ENCODE results near the gene PPP1R9A. TPM values are rescaled to one million over a fixed set of nuclear protein-coding genes. Genes with fewer than 3 reads are reported as not detected.

PPP1R9A gene
- polyA plus RNA-seq, 3 donors = not detected

- H3K4me1 ChIP-seq (ENCODE audit: control insufficient read depth in 1 of 2, insufficient read depth in 2 of 2, low read length in 2 of 2) = no peaks in the 10 kb centered on the region
- intact Hi-C loops (cut with micrococcal nuclease) = no loop called here
These were observed 372.0 kb downstream of the PPP1R9A start for GRCh38 chr7:95279417-95279816.

GRCh38 chr7:95286096-95286495 is 378.7 kb downstream of the PPP1R9A start:
- DNase-seq = no peak
- H3K79me2 ChIP-seq (ENCODE audit: insufficient read depth, low read length) = no peaks in the 10 kb centered on the region
- H3K27me3 ChIP-seq (ENCODE audit: control insufficient read depth in 2 of 2, insufficient read depth in 2 of 2, low read length in 2 of 2) = no peaks in the 10 kb centered on the region
- no peak overlapping the region for H3K27ac ChIP-seq (ENCODE audit: low read depth in 1 of 2, low read length in 2 of 2)
- H3K4me2 ChIP-seq (replicated peaks; ENCODE audit: extremely low read depth, low read length, poor library complexity, severe bottlenecking) = no peak overlapping the region
- no peak overlapping the region for H3K4me3 ChIP-seq (replicated peaks in 1 of 3; ENCODE audit: low read depth in 2 of 3, low read length in 3 of 3)
- no CpG with 5 or more reads among the region's 2 CpGs for WGBS (ENCODE audit: insufficient coverage)
- H3K4me3 Mint-ChIP-seq = no peak overlapping the region
- no peaks in the 10 kb centered on the region for H3K36me3 Mint-ChIP-seq
- intact Hi-C loops (cut with micrococcal nuclease) = no loop called here
- no peaks in the 10 kb centered on the region for H4K20me1 ChIP-seq (ENCODE audit: insufficient read depth, low read length)
- no peak for TF ChIP-seq CTCF (IDR thresholded peaks at IDR 0.05)
- H3K4me1 Mint-ChIP-seq = no peaks in the 10 kb centered on the region
- H3K4me1 ChIP-seq (ENCODE audit: control insufficient read depth in 1 of 2, insufficient read depth in 2 of 2, low read length in 2 of 2) = no peaks in the 10 kb centered on the region
- H3K9ac ChIP-seq (ENCODE audit: insufficient read depth, low read length, poor library complexity, severe bottlenecking) = no peak overlapping the region
- no peak overlapping the region for H3K27ac Mint-ChIP-seq
- no peaks in the 10 kb centered on the region for H3K9me3 ChIP-seq (replicated peaks in 1 of 2; ENCODE audit: control insufficient read depth in 1 of 2, insufficient read depth in 1 of 2, low read length in 2 of 2)
- peaks cover 0 to 3% (median 0%) of the 10 kb centered on the region in 7 donors for H3K9me3 Mint-ChIP-seq
- no peak overlapping the region for H2AFZ ChIP-seq (ENCODE audit: insufficient read depth, low read depth, low read length, poor library complexity, severe bottlenecking)
- H3K27me3 Mint-ChIP-seq (ENCODE audit: low read depth in 3 of 3) = peaks cover 0 to 1% (median 0%) of the 10 kb centered on the region in 3 donors
- no peaks in the 10 kb centered on the region for H3K36me3 ChIP-seq (replicated peaks in 1 of 2; ENCODE audit: control insufficient read depth in 1 of 2, insufficient read depth in 2 of 2, low read length in 2 of 2)

More at GRCh38 chr7:95279417-95279816, 372.0 kb downstream of the PPP1R9A start:
- Histone ChIP-seq H3K4me3 (replicated peaks in 1 of 3; ENCODE audit: low read depth in 2 of 3, low read length in 3 of 3) (no peak overlapping the region), H3K9me3 (replicated peaks in 1 of 2; ENCODE audit: control insufficient read depth in 1 of 2, insufficient read depth in 1 of 2, low read length in 2 of 2) (no peaks in the 10 kb centered on the region), H3K9ac (ENCODE audit: insufficient read depth, low read length, poor library complexity, severe bottlenecking) (no peak overlapping the region), H3K27me3 (ENCODE audit: control insufficient read depth in 2 of 2, insufficient read depth in 2 of 2, low read length in 2 of 2) (no peaks in the 10 kb centered on the region), H3K27ac (ENCODE audit: low read depth in 1 of 2, low read length in 2 of 2) (no peak overlapping the region), H3K4me2 (replicated peaks; ENCODE audit: extremely low read depth, low read length, poor library complexity, severe bottlenecking) (no peak overlapping the region), H3K79me2 (ENCODE audit: insufficient read depth, low read length) (no peaks in the 10 kb centered on the region), H3K36me3 (replicated peaks in 1 of 2; ENCODE audit: control insufficient read depth in 1 of 2, insufficient read depth in 2 of 2, low read length in 2 of 2) (no peaks in the 10 kb centered on the region), H2AFZ (ENCODE audit: insufficient read depth, low read depth, low read length, poor library complexity, severe bottlenecking) (no peak overlapping the region), H4K20me1 (ENCODE audit: insufficient read depth, low read length) (no peaks in the 10 kb centered on the region)
- no peaks in the 10 kb centered on the region for H3K4me1 Mint-ChIP-seq
- peaks cover 0 to 1% (median 0%) of the 10 kb centered on the region in 3 donors for H3K27me3 Mint-ChIP-seq (ENCODE audit: low read depth in 3 of 3)
- H3K4me3 Mint-ChIP-seq = no peak overlapping the region
- no peak for TF ChIP-seq CTCF (IDR thresholded peaks at IDR 0.05)
- H3K9me3 Mint-ChIP-seq = peaks cover 0 to 3% (median 0%) of the 10 kb centered on the region in 7 donors
- no peaks in the 10 kb centered on the region for H3K36me3 Mint-ChIP-seq
- no peak overlapping the region for H3K27ac Mint-ChIP-seq
- WGBS (ENCODE audit: insufficient coverage) = no CpG with 5 or more reads among the region's 2 CpGs
- DNase-seq = no peak
